GM12801 (cell line): ENCODE measurements around the gene TMC1.

Experiments
- CTCF ChIP-seq: IDR thresholded peaks from one replicate; pipeline ENCODE4 v1.5.1; 2011; ENCODE audit warnings: control low read depth; ENCODE audit not compliant: insufficient read length; ENCODE audit errors: extremely low read depth

TMC1 gene

GRCh38 chr9:72728031-72728770 lies 206.8 kb downstream of the TMC1 start:
- TF ChIP-seq CTCF, result no peak

- no peak for TF ChIP-seq CTCF
Measured at GRCh38 chr9:72733895-72734294, 212.5 kb downstream of the TMC1 start.

- TF ChIP-seq CTCF, result no peak
Measured at GRCh38 chr9:72734631-72735030, 213.2 kb downstream of the TMC1 start.

- no peak for TF ChIP-seq CTCF
Measured at GRCh38 chr9:72743836-72744235, 222.4 kb downstream of the TMC1 start.

GRCh38 chr9:72749276-72749675 lies 227.9 kb downstream of the TMC1 start:
- TF ChIP-seq CTCF, result no peak

GRCh38 chr9:72751541-72751940 lies 230.1 kb downstream of the TMC1 start:
- no peak for TF ChIP-seq CTCF

GRCh38 chr9:72753266-72753893 lies 232.0 kb downstream of the TMC1 start:
- no peak for TF ChIP-seq CTCF
